Type B pancreatic cell (in vitro differentiated cells): ENCODE measurements around the gene BARD1. TPM values are rescaled to one million over a fixed set of nuclear protein-coding genes. Genes with fewer than 3 reads are reported as not detected.

ENCODE experiments used
- DNase-seq: peaks from one replicate; pipeline ENCODE4 v3.0.0; 2021; ENCODE audit warnings: mixed read lengths; ENCODE audit not compliant: unreplicated experiment; ENCODE audit errors: extremely low spot score
- H3K27ac Mint-ChIP-seq: 2 replicates; pipeline ENCODE4 v1.8.0; 2021; ENCODE audit warnings: mild to moderate bottlenecking, mixed read lengths
- H3K27me3 Mint-ChIP-seq: 2 replicates; pipeline ENCODE4 v1.8.0; 2021; ENCODE audit warnings: mixed read lengths
- H3K36me3 Mint-ChIP-seq: 2 replicates; pipeline ENCODE4 v1.8.0; 2021; ENCODE audit warnings: mixed read lengths
- H3K4me1 Mint-ChIP-seq: one replicate; pipeline ENCODE4 v1.8.0; 2021; ENCODE audit warnings: mixed read lengths; ENCODE audit not compliant: unreplicated experiment
- H3K4me3 Mint-ChIP-seq: 2 replicates; pipeline ENCODE4 v1.8.0; 2021; ENCODE audit warnings: mild to moderate bottlenecking, mixed read lengths
- H3K9me3 Mint-ChIP-seq: 2 replicates; pipeline ENCODE4 v1.8.0; 2021; ENCODE audit warnings: mixed read lengths
- CTCF ChIP-seq: fragments of 200-600 bp; sonication (generic); conservative IDR thresholded peaks from 2 replicates; pipeline ENCODE4 v1.5.0; 2021; ENCODE audit warnings: antibody characterized with exemption, mild to moderate bottlenecking
- total RNA-seq: library from RNA; stranded (reverse); gene quantifications from 2 replicates; pipeline ENCODE4 v1.2.1, GENCODE V29; 2021; ENCODE audit warnings: low replicate concordance

Gene BARD1
- total RNA-seq, 1 donor from 2014 or later, result 25.7 TPM

- H3K4me1 Mint-ChIP-seq, result no peaks in the 10 kb centered on the region
- no peak overlapping the region for H3K27ac Mint-ChIP-seq
- no peak overlapping the region for H3K4me3 Mint-ChIP-seq
- no peak for DNase-seq
- no peaks in the 10 kb centered on the region for H3K27me3 Mint-ChIP-seq
- no peak for TF ChIP-seq CTCF
- no peaks in the 10 kb centered on the region for H3K9me3 Mint-ChIP-seq
- peaks cover 36% of the 10 kb centered on the region for H3K36me3 Mint-ChIP-seq
Observed at GRCh38 chr2:214772443-214773015, 37.0 kb downstream of the BARD1 start.

GRCh38 chr2:214765180-214765579 is 44.3 kb downstream of the BARD1 start:
- no peak overlapping the region for H3K27ac Mint-ChIP-seq
- H3K36me3 Mint-ChIP-seq, result peaks cover 26% of the 10 kb centered on the region
- DNase-seq, result no peak
- H3K27me3 Mint-ChIP-seq, result no peaks in the 10 kb centered on the region
- no peaks in the 10 kb centered on the region for H3K9me3 Mint-ChIP-seq
- no peak overlapping the region for H3K4me3 Mint-ChIP-seq
- H3K4me1 Mint-ChIP-seq, result no peaks in the 10 kb centered on the region
- no peak for TF ChIP-seq CTCF

- H3K4me1 Mint-ChIP-seq, result no peaks in the 10 kb centered on the region
- no peaks in the 10 kb centered on the region for H3K9me3 Mint-ChIP-seq
- TF ChIP-seq CTCF, result no peak
- H3K27me3 Mint-ChIP-seq, result no peaks in the 10 kb centered on the region
- H3K4me3 Mint-ChIP-seq, result no peak overlapping the region
- no peak overlapping the region for H3K27ac Mint-ChIP-seq
- peaks cover 35% of the 10 kb centered on the region for H3K36me3 Mint-ChIP-seq
- no peak for DNase-seq
Observed at GRCh38 chr2:214753455-214753854, 56.0 kb downstream of the BARD1 start.

GRCh38 chr2:214750529-214750928 is 59.0 kb downstream of the BARD1 start:
- Mint-ChIP-seq H3K36me3 (peaks cover 30% of the 10 kb centered on the region), H3K4me3 (no peak overlapping the region), H3K9me3 (no peaks in the 10 kb centered on the region), H3K27ac (no peak overlapping the region), H3K27me3 (no peaks in the 10 kb centered on the region), H3K4me1 (no peaks in the 10 kb centered on the region)
- TF ChIP-seq CTCF, result no peak
- DNase-seq, result no peak

GRCh38 chr2:214747992-214748391 is 61.5 kb downstream of the BARD1 start:
- H3K9me3 Mint-ChIP-seq, result no peaks in the 10 kb centered on the region

More at GRCh38 chr2:214747992-214748391, 61.5 kb downstream of the BARD1 start:
- H3K27ac Mint-ChIP-seq, result no peak overlapping the region
- no peak overlapping the region for H3K4me3 Mint-ChIP-seq
- no peaks in the 10 kb centered on the region for H3K4me1 Mint-ChIP-seq
- H3K36me3 Mint-ChIP-seq, result peaks cover 36% of the 10 kb centered on the region
- H3K27me3 Mint-ChIP-seq, result no peaks in the 10 kb centered on the region
- DNase-seq, result no peak
- no peak for TF ChIP-seq CTCF
